Posterior vena cava (tissue), 2 donors: ENCODE results near the gene COL4A2. TPM values are rescaled to one million over a fixed set of nuclear protein-coding genes. Genes with fewer than 3 reads are reported as not detected.

Experiments
- DNase-seq: peaks from one replicate; pipeline ENCODE4 v3.0.0-alpha.2; 2020; ENCODE audit warnings: low spot score
- intact Hi-C, 2 donors: fragments of 100-400 bp; cut with DNase I; formaldehyde crosslinking; loops; one replicate each; pipeline versions ENCODE4 v1.14.1 to v1.14.2; 2022 to 2023
- total RNA-seq, 2 donors: library from RNA; stranded (reverse); fragmentation: NEBNext Ultra II Directional; extraction: Animal tissue kit (Norgen Biotek cat#: 25700); gene quantifications; one replicate each; pipeline ENCODE4 v1.2.1, GENCODE V29; 2021
- donor health status: DM: yes; HTN: yes; CAD: no.
- donor health status: DM: yes; HTN: yes; CAD: no.

The COL4A2 gene
- total RNA-seq, 2 donors from 2014 or later = 816 to 963 TPM

DNA sequence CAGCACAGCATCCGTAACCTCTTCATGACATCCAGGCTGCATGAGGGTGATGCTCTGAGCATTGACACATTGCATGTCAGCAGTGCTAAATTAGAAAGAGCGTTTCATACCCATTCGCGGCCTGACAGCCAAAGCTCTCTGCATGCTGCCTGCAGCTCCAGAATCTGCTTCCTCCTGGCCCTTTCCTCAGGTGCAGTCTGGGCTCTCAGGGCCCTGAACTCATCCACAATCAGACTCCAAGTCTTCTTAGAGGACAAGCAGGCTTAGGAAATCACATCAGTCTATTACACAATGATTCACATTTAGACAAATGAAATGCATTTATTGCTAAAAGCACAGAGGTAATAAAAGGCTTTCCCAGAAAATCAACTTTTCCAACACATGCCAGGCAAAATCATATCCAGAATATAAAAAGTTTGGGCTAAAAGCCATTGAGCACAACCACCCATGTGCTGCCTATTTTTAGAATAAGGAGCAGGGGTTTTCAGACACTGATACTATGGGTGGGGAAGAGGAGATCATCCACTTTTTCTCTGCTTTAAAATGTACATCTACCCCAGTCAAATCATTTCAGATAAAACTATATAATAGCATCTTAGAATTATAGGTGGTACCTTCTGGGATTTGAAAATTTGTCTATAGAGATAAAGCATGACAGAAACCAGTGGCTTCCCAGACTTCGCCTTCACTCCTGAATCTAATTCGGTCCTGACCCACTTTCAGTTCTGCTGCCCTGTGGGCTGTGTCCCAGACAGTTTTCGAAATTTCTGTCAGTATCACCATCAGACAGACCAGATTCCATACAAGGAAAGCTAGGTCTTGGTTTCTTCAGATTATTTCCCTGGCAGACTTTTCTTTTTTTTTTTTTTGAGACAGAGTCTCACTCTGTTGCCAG, 109.3 kb downstream of the COL4A2 start:
- no peak for DNase-seq
- intact Hi-C loops = loop anchor here (5.0 kb wide), 2 partner anchors 69 to 184 kb away; no protein-coding TSS in a partner anchor

DNA sequence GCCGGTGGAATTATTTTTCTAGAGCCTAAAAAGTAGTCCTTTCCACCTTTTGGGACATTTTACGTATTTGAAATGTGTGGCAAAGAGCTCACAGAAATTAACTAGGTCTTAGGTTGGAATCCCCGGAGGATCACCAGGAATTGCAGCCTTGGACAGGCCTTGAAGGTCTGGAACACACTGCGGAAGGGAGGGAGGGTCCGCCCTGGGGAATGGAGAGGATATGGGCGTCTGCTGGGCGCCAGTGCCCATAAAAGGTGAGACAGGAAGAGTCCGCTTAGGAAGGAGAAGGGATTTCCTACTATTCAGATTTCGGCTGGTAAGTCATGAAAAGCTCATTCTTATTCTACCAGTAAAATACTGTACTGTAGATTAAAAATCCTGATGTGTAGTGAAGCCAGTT, 111.9 kb downstream of the COL4A2 start:
- DNase-seq = no peak
- intact Hi-C loops = loop anchor here (5.0 kb wide), 2 partner anchors 72 to 187 kb away; no protein-coding TSS in a partner anchor

DNA sequence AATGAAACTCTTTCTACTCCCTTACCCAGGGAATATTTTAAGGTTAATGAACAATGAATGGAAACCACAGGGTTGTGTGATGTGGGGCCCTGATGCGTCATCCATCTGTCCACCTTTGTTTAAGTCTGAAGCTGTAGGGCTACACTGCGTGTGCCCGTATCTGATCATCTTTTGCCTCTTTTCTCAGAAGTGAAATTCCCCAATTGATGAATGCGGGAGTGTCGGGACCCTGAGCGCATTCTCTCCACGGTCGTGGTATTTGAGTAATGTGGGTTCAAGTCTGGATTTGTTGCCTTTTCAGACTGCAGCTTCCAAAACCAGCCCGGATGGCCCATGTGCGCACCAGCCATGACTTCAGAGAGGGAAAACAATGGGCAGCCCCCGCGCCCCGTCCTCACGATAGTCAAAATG, 112.3 kb downstream of the COL4A2 start:
- intact Hi-C loops = loop anchor here (5.0 kb wide), 2 partner anchors 72 to 187 kb away; no protein-coding TSS in a partner anchor
- no peak for DNase-seq

DNA sequence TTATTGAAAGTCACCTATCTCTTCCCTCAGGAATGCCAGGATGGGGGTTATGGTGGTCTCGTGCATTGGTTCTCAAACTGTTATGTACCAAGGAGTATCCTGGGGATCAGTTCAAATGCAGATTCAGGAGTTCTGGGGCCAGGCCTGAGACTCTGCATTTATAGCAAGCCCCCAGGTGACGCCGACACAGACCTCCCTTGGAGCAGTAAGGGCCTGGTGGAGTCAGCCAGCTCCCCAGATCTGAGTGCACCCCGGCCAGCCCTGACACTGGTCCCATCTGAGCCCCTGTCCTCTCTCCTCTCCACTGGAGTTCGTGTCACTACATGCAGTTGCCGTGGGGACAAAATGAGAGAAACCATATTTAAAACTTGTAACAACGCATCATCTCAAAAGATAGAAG, 112.9 kb downstream of the COL4A2 start:
- no peak for DNase-seq
- intact Hi-C loops = loop anchor here (5.0 to 10.0 kb wide), 3 partner anchors 73 to 195 kb away; no protein-coding TSS in a partner anchor

GRCh38 chr13:110420626-110421025, 113.5 kb downstream of the COL4A2 start:
- DNase-seq = no peak
- intact Hi-C loops = loop anchor here in 1 of 2 donors (10.0 kb wide), 1 partner anchor 196 kb away; no protein-coding TSS in a partner anchor

DNA sequence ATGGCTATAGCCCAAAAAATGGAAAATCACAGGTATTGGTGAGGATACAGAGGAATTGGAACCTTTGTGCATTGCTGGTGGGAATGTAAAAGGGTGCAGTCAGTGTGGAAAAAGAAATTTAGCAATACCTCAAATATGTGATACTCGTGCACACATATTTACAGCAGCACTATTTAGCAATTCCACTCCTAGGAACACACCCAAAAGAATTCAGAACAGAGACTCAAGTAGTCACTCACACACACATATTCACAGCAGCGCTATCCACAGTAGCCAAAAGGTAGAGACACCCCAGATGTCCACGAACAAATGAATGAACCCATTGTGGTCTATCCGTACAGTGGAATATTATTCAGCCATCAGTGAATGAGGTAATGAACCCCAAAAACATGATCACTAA, 114.0 kb downstream of the COL4A2 start:
- intact Hi-C loops = loop anchor here in 1 of 2 donors (10.0 kb wide), 1 partner anchor 196 kb away; no protein-coding TSS in a partner anchor

DNA sequence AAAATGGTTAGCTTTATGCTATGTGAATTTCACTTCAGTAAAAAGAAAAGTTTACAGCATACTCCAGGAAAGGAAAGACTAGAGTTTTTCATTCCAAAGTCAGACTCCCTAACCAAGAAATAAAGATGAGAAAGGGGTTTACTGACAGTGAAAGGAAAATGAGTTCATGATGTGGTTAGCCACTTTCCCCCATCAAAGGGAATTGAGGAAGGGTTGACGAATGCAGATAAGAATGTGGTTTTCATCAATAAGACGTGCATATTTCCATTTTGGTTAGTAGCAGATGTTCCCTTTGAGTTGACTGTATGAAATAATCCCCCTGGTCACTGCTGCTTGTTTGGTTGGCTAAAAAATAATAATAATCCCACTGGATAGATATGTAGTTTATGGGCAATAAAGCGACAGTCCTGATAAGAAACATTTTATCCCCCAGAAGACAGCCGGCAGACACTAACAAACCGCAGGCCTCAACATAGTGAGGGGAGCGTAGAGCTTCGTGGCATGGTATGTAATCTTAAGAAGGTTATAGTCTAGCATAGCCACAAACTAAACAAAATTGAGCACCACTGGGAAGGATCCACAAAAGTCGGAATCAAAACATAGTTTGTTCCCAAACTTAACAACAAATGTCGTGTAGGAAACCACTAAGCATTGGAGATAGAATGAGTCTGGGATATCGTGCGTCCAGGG, 114.8 kb downstream of the COL4A2 start:
- intact Hi-C loops = loop anchor here in 1 of 2 donors (10.0 kb wide), 1 partner anchor 197 kb away; no protein-coding TSS in a partner anchor
- DNase-seq = no peak

More for the DNA sequence above, 114.0 kb downstream of the COL4A2 start:
- no peak for DNase-seq

DNA sequence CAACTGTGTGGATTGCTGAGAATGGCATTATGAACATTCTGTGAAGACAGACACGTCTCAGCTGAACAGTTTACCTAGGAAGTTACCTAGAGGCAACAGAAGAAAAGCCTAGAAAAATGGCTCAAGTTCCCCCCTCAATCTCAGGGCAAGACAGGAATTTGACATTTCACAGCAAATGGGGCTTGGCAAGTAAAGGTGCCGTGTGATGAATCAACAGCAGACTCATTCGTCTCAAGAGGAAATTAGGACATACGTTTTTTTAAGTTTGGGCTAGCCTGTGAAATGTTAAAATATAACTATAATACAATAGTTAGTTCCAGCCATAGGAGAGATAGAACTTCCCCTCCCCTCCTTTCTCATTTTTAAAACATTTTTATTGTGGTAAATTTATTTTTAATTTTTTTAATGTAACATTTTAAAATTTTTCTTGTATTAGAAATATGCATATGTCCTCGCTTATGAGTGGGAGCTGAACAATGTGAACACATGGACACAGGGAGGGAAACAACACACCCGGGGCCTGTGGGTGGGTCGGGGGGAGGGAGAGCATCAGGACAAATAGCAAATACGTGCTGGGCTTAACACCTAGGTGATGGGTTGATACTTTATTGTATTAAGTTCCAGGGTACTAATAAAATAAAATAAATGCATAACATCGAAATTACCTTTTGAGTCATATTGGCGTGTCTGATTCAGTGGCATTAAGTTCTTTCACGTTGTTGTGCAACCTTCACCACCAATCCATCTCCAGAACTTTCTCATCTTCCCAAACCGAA, 116.0 kb downstream of the COL4A2 start:
- DNase-seq = no peak
- intact Hi-C loops = loop anchor here in 1 of 2 donors (10.0 kb wide), 1 partner anchor 198 kb away; no protein-coding TSS in a partner anchor

- no peak for DNase-seq
- intact Hi-C loops = loop anchor here in 1 of 2 donors (10.0 kb wide), 1 partner anchor 199 kb away; no protein-coding TSS in a partner anchor
These were observed 116.7 kb downstream of the COL4A2 start for GRCh38 chr13:110423689-110424302.

GRCh38 chr13:110424569-110425443, 117.7 kb downstream of the COL4A2 start:
- DNase-seq = no peak
- intact Hi-C loops = loop anchor here in 1 of 2 donors (10.0 kb wide), 1 partner anchor 200 kb away; no protein-coding TSS in a partner anchor

DNA sequence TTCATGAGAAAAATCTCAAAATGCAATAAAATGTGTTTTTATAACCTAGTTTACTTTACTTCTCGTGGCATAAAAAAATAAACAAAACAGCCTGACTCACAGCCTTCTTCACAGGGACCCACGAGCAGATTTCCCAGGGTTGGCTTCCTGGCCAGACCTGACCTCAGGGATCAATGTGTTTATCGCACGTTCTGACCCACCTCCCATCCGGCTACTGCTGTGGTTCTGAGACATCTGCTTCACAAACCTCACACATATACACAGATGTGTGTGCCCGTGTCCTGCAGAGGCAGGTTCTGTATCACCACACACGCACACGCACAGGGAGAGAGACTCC, 118.3 kb downstream of the COL4A2 start:
- intact Hi-C loops = loop anchor here in 1 of 2 donors (10.0 kb wide), 1 partner anchor 201 kb away; no protein-coding TSS in a partner anchor
- DNase-seq = no peak

DNA sequence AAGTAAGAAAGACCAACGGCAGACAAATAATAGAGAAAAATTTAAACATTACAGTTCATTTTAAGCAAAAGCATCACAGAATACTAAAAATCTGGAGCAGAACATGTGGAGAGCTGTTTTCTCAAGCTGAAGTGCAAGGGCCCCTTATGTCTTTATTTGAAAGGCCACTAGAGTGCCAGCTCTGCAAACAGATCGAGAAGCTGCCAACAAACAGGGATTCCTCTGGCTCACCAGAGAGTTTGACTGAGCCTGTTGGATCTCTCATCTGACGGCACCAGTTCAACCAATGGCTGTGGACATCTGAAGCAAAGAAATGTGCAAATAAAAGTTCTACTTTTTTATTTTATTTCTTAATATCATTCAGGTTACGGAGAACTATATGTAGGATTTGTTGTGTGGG, 119.7 kb downstream of the COL4A2 start:
- intact Hi-C loops = loop anchor here in 1 of 2 donors (10.0 kb wide), 1 partner anchor 202 kb away; no protein-coding TSS in a partner anchor
- no peak for DNase-seq

- DNase-seq = no peak
- intact Hi-C loops = loop anchor here in 1 of 2 donors (10.0 kb wide), 1 partner anchor 204 kb away; no protein-coding TSS in a partner anchor
These were observed 121.2 kb downstream of the COL4A2 start for GRCh38 chr13:110428313-110428712.

DNA sequence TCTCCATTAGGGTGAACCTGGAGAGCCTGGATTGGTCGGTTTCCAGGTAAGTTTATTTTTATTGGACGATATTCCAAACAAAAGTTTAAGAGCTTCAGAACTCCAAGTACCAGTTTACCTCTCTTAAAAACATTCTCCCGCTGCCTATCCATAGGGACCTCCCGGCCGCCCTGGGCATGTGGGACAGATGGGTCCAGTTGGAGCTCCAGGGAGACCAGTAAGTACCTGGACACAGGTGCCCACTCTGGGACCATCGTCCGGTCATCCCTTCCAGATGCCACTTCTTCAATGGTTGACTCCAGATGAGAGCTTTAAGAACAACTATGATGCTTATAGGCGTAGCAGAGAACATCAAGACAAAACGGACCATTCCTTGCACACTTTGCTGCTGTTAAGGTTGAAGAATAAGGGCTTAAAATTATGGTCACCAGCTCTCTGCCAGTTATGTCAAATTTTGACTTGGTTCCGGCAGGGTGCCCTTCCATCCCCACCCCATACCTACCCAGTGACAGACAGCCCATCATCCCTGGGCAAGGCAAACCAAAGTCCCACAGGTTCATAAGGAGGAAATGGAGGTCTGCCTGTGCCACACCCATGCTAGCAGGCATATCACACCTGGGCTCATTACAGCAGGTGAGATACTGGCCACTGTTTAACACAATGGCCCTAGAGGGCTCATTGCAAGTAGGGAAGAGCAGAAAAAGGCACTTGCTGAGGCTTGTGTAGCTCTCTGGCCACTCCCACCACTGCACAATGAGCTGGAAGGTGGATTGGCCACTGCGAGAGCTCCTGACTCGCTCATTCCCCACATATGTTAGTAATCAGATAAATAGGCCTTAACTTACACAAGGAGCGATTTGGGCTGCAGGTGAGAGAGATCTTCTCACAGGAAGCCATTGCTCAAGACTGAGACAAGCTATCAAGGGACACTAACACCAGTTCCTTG, 123.6 kb downstream of the COL4A2 start:
- intact Hi-C loops = no loop called here

GRCh38 chr13:110431425-110432294, 124.6 kb downstream of the COL4A2 start:
- no peak for DNase-seq
- intact Hi-C loops = no loop called here

More for the DNA sequence above, 123.6 kb downstream of the COL4A2 start:
- no peak for DNase-seq
